ENCODE data around the gene TAF11L13.
"Not testable (repeated sequence)": the region's sequence is repeated elsewhere in the genome, so short reads cannot be mapped to it uniquely, and the experiment has no call there.

Gene TAF11L13

DNA sequence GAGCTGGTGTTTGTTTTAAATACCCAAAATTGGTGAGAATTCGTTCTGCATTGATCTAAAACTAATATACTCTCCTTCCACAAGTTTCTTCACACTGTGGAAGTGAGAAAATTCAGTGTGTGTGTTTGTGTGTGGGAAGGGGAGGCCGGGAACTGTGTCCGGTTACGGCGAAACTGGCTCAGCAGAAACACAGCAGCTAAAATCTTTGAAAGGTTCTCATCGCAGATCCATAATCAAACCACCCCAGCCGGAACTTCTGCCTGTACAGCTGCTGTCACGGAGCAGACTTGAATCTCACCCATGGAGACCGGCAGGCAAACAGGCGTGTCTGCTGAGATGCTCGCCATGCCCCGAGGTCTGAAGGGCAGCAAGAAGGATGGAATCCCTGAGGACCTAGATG, at the start of gene TAF11L13:
Gene TAF11L13, plus strand, starts transcription at position 301 of the 400 bp plus-strand sequence.
- not testable (repeated sequence) for DNase-seq (ENCODE audit: low read depth)

DNA sequence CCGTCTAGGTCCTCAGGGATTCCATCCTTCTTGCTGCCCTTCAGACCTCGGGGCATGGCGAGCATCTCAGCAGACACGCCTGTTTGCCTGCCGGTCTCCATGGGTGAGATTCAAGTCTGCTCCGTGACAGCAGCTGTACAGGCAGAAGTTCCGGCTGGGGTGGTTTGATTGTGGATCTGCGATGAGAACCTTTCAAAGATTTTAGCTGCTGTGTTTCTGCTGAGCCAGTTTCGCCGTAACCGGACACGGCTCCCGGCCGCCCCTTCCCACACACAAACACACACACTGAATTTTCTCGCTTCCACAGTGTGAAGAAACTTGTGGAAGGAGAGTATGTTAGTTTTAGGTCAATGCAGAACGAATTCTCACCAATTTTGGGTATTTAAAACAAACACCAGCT, 46.2 kb upstream of the TAF11L13 start, which contains the start of gene TAF11L7:
Gene TAF11L7, minus strand, starts transcription at position 101 of the 400 bp plus-strand sequence.
- not testable (repeated sequence) for DNase-seq (ENCODE audit: low read depth)

- not testable (repeated sequence) for DNase-seq (ENCODE audit: low read depth)
These were observed 41.0 kb upstream of the TAF11L13 start, which contains the start of gene TAF11L8 for GRCh38 chr5:17590860-17591259. Gene TAF11L8, minus strand, starts transcription at chr5:17590960.

DNA sequence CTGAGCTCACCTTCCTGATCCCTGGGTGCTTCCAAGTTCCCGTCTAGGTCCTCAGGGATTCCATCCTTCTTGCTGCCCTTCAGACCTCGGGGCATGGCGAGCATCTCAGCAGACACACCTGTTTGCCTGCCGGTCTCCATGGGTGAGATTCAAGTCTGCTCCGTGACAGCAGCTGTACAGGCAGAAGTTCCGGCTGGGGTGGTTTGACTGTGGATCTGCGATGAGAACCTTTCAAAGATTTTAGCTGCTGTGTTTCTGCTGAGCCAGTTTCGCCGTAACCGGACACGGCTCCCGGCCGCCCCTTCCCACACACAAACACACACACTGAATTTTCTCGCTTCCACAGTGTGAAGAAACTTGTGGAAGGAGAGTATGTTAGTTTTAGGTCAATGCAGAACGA, 37.6 kb upstream of the TAF11L13 start, which contains the start of gene TAF11L9:
Gene TAF11L9, minus strand, starts transcription at position 140 of the 400 bp plus-strand sequence.
- not testable (repeated sequence) for DNase-seq (ENCODE audit: low read depth)

- not testable (repeated sequence) for DNase-seq (ENCODE audit: low read depth)
These were observed 34.2 kb upstream of the TAF11L13 start, which contains the start of gene TAF11L10 for GRCh38 chr5:17597728-17598127. Gene TAF11L10, minus strand, starts transcription at chr5:17597828.

GRCh38 chr5:17603880-17604279, 28.0 kb upstream of the TAF11L13 start, which contains the start of gene TAF11L11:
Gene TAF11L11, plus strand, starts transcription at chr5:17604183.
- not testable (repeated sequence) for DNase-seq (ENCODE audit: low read depth)

DNA sequence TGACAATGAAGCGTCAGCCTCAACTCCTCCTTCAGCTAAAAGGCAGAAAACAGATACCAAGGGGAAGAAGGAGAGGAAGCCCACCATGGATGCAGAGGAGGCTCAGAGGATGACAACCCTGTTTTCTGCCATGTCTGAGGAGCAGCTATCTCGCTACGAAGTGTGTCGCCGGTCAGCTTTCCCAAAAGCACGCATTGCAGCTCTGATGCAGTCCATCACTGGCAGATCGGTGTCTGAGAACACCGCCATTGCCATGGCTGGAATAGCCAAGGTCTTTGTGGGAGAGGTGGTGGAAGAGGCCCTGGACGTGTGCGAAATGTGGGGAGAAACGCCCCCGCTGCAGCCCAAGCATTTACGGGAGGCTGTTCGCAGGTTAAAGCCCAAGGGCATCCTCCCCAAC, 26.9 kb upstream of the TAF11L13 start:
- no peak for DNase-seq (ENCODE audit: low read depth)

GRCh38 chr5:17607461-17607860, 24.4 kb upstream of the TAF11L13 start:
- not testable (repeated sequence) for DNase-seq (ENCODE audit: low read depth)

DNA sequence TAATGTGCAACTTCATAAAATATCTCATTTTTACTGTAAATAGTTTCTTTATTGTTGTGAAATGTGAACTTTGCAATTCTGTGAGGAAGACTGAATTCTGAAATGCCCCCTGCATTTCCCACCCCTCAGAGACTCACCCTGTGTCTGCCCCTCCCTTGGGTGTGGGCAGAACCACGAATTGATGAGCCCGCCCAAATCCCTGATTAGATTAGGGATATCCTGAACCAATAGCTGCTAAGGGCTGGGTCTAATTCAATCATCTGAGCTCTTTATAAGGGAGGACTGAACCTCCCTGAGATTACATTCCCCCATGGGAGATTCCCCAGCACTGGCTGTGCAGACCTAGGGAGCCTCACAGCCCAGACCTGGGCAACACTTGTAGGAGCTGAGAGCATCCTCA, 21.8 kb upstream of the TAF11L13 start, which contains the start of gene TAF11L12:
Gene TAF11L12, plus strand, starts transcription at position 301 of the 400 bp plus-strand sequence.
- not testable (repeated sequence) for DNase-seq (ENCODE audit: low read depth)

GRCh38 chr5:17614872-17615605, 16.8 kb upstream of the TAF11L13 start:
- DNase-seq (ENCODE audit: low read depth), result no peak

GRCh38 chr5:17619354-17619753, 12.5 kb upstream of the TAF11L13 start:
- peak; percentile 62 for DNase-seq (ENCODE audit: low read depth)

DNA sequence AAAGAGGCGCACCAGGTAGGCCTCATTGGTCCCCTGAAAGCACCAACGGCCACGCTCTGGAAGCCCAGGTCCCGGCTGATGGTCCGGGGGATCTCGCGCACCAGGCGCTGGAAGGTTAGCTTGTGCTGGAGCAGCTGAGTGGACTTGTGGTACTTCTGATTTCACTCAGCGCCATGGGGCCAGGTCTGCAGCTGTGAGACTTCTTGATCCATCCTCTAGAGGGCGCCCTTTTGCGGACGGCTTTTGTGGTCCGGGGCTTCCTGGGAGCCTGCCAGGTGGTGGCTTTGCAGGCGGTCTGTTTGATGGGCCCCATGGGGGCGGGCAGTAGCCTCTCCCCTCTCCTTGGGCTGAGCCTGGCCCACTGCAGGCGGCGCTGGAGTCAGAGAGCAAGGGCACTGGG, 11.3 kb upstream of the TAF11L13 start:
- no peak for DNase-seq (ENCODE audit: low read depth)

DNA sequence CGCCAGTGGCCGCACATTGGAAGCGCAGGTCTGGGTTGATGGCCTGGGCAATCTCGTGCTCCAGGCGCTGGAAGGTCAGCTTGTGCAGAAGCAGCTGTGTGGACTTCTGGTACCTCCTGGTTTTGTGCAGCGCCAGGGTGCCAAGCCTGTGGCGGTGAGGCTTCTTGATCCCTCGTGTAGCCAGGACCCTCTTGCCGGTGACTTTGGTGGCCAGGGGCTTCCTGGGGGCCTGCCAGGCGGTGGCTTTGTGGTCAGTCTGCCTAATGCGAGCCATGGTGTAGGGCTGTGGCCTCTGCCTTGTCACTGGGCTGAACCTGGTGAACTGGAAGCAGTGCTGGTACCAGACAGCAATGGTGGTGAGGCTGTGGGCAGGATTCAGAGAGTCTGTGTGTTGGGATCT, 6.2 kb upstream of the TAF11L13 start:
- no peak for DNase-seq (ENCODE audit: low read depth)

DNA sequence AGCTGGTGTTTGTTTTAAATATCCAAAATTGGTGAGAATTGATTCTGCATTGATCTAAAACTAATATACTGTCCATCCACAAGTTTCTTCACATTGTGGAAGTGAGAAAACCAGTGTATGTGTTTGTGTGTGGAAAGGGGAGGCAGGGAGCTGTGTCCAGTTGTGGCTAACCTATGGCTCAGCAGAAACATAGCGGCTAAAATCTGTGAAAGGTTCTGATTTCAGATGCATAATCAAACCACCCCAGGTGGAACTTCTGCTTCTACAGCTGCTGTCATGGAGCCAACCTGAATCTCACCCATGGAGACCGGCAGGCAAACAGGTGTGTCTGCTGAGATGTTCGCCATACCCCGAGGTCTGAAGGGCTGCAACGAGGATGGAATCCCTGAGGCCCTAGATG, 2.3 kb downstream of the TAF11L13 start, which contains the start of gene TAF11L14:
Gene TAF11L14, plus strand, starts transcription at position 301 of the 400 bp plus-strand sequence.
- DNase-seq (ENCODE audit: low read depth), result no peak

DNA sequence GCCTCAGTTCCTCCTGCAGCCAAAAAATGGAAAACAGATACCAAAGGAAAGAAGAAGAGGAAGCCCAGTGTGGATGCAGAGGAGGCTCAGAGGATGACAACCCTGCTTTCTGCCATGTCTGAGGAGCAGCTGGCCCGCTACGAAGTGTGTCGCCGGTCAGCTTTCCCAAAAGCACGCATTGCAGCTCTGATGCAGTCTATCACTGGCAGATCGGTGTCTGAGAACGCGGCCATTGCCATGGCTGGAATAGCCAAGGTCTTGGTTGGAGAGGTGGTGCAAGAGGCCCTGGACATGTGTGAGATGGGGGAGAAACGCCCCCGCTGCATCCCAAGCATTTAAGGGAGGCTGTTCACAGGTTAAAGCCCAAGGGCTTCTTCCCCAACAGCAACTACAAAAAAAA, 17.3 kb downstream of the TAF11L13 start:
- DNase-seq (ENCODE audit: low read depth), result not testable (repeated sequence)

DNA sequence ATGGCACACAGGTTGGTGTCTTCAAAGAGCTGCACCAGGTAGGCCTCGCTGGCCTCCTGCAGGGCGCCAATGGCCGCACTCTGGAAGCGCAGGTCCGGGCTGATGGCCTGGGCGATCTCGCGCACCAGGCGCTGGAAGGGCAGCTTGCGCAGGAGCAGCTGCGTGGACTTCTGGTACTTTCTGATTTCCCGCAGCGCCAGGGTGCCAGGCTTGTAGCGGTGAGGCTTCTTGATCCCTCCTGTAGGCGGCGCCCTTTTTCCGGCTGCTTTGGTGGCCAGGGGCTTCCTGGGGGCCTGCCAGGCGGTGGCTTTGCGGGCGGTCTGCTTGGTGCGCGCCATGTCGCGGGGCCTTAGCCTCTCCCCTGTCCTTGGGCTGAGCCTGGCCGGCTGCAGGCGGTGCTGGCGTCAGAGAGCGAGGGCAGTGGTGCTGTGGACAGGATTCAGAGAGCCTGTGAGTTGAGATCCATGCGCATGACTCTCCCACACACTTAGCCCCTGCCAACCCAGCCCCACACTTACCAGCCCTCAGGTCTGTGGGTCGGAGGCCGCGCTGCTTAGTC, 23.4 kb downstream of the TAF11L13 start:
- not testable (repeated sequence) for DNase-seq (ENCODE audit: low read depth)

DNA sequence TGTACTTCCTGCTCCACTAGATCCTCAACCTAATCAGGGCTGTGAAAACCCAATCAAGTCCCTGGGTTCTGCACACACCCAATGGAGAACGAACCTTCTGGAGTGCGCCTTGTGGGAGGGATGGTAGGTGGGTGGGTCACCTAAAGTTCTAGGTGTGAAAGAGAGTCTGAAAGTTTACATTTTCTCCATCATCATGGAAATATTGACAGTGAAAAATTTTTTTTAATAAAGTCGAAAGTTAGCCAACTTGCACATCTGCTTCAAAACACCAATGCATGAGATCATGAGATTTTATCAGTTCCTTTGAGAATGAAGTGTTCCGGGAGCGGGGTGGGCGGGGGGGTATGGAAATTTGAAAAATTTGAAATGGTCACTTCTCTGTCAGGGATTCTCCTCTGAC, 24.0 kb downstream of the TAF11L13 start:
- DNase-seq (ENCODE audit: low read depth), result no peak

DNA sequence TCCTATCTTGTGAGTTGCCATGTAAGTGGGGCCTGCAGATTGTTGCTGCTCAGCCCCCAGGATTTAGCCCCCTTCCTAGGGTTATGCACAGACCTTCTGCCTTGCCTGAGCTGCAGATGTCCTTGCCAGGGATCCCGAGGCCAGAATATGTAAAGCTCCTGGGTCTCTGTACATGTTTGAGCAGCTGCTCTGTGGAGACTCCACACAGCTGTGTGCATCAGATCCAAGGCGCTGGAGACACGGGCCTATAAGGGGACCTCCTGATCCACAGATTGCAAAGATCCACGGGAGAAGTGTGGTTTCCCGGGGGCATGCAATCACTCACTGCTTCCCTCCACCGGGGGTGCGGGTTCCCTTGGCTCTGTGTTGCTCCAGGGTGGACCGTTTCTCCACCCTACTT, 31.3 kb downstream of the TAF11L13 start:
- no peak for DNase-seq (ENCODE audit: low read depth)

- no peak for DNase-seq (ENCODE audit: low read depth)
These were observed 33.9 kb downstream of the TAF11L13 start for GRCh38 chr5:17665836-17666235.

GRCh38 chr5:17666726-17667235, 34.9 kb downstream of the TAF11L13 start:
- no peak for DNase-seq (ENCODE audit: low read depth)

DNA sequence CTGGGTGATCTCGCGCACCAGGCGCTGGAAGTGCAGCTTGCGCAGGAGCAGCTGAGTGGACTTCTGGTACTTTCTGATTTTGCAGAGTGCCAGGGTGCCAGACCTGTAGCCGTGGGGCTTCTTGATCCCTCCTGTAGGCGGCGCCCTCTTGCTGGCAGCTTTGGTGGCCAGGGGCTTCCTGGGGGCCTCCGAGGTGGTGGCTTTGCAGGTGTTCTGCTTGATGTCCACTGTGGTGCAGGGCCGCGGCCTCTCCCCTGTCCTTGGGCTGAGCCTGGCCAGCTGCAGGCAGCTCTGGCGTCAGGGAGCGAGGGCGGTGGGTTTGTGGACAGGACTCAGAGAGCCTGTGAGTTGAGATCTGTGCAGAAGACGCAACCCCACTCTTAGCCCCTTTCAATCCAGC, 38.5 kb downstream of the TAF11L13 start:
- no peak for DNase-seq (ENCODE audit: low read depth)

DNA sequence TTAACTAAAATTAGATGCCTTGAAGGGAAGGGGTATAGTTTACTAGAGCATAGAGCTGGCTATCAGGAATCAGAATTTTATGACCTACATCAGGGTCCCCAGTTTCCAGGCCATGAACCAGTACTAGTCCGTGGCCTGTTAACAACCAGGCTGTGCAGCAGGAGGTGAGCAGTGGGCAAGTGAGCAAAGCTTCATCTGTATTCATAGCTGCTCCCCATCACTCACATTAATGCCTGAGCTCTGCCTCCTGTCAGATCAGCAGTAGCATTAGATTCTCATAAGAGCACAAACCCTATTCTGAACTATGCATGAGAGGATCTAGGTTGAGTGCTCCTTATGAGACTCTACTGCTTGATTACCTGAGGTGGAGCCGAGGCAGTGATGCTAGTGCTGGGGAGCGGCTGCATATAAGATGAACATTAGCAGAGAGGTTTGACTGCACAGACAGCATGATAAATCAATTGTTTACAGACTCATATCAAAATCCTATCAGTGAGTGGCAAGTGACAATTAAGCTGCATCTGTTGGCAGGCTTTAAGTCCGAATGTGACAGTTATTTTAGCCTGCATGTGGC, 47.0 kb downstream of the TAF11L13 start:
- DNase-seq (ENCODE audit: low read depth), result no peak
